Lung (tissue), 12 donors: ENCODE data around the gene ANXA11. TPM values are rescaled to one million over a fixed set of nuclear protein-coding genes. Genes with fewer than 3 reads are reported as not detected.
A peak's percentile ranks its signal among the peaks of the same experiment; 100 is the strongest.

Experiments used
- ATAC-seq: fragments of 200-7000 bp; cut with Tn5 transposase; one replicate; pipeline ENCODE4 v1.9.1; 2020; ENCODE audit warnings: moderate number of reproducible peaks; ENCODE audit not compliant: insufficient read depth, low FRiP score
- DNase-seq, 3 donors: peaks; one replicate each; pipeline ENCODE4 v3.0.0-alpha.2; 2013 to 2017
- H3K27ac ChIP-seq, 2 donors: one replicate each; pipeline ENCODE4 v1.5.1; 2013; ENCODE audit warnings: mild to moderate bottlenecking in 2 of 2, moderate library complexity in 2 of 2, control low read depth in 1 of 2, inconsistent platforms in 1 of 2, low read depth in 1 of 2, low read length in 1 of 2
- H3K27me3 ChIP-seq, 3 donors: one replicate each; pipeline ENCODE4 v1.5.1; 2013; ENCODE audit warnings: low read length in 2 of 3; ENCODE audit not compliant: control insufficient read depth in 3 of 3, insufficient read depth in 3 of 3
- H3K36me3 ChIP-seq, 4 donors: one replicate each; pipeline ENCODE4 v1.5.1; 2013; ENCODE audit warnings: low read length in 4 of 4, mild to moderate bottlenecking in 1 of 4, moderate library complexity in 1 of 4; ENCODE audit not compliant: control insufficient read depth in 4 of 4, insufficient read depth in 4 of 4
- H3K4me1 ChIP-seq, 5 donors: one replicate each; pipeline ENCODE4 v1.5.1; 2013; ENCODE audit warnings: low read length in 5 of 5, mild to moderate bottlenecking in 2 of 5, moderate library complexity in 1 of 5; ENCODE audit not compliant: control insufficient read depth in 5 of 5, insufficient read depth in 5 of 5
- H3K4me3 ChIP-seq: one replicate; pipeline ENCODE4 v1.5.1; 2013; ENCODE audit warnings: mild to moderate bottlenecking, control low read depth, moderate library complexity
- H3K9ac ChIP-seq, 2 donors: one replicate each; pipeline ENCODE4 v1.5.1; 2013; ENCODE audit warnings: low read length in 2 of 2, control low read depth in 1 of 2; ENCODE audit not compliant: insufficient read depth in 1 of 2
- H3K9me3 ChIP-seq, 4 donors: one replicate each; pipeline ENCODE4 v1.5.1; 2013; ENCODE audit warnings: low read length in 3 of 4, mild to moderate bottlenecking in 1 of 4, moderate library complexity in 1 of 4; ENCODE audit not compliant: control insufficient read depth in 4 of 4, insufficient read depth in 3 of 4
- CTCF ChIP-seq: IDR thresholded peaks from 2 replicates; pipeline ENCODE4 v1.5.1; 2012; ENCODE audit warnings: mild to moderate bottlenecking; ENCODE audit errors: control extremely low read depth, extremely low read depth
- WGBS, 2 donors: extraction: QIAGEN DNeasy Blood & Tissue Kit; methylation state at CpG; one replicate each; pipeline ENCODE4 v1.1.7; 2013; 5-methylcytosine and 5-hydroxymethylcytosine counted together
- polyA plus RNA-seq, 2 donors: library from polyadenylated mRNA; stranded (reverse); fragments of 200-250 nt; gene quantifications; one replicate each; pipeline ENCODE4 v1.2.1, GENCODE V29; 2013
- total RNA-seq, 2 donors: library from RNA; depleted of rRNA in 1 of 2; stranded (reverse); fragments of >200 nt in 1 of 2; gene quantifications; one replicate each; pipeline ENCODE4 v1.2.1, GENCODE V29; 2014 to 2021
- donor health status: control.
- donor health status: control.
- donor health status: Bipolar disorder and iron deficiency.
- donor health status: healthy.
- donor health status: DM: yes; HTN: yes; CAD: no.

ANXA11 gene
- total and polyA plus RNA-seq, 4 donors, result 97.7 to 404 (median 209) TPM

- 24 to 27% methylated on average over 23 to 28 of the region's 28 CpGs for WGBS, 2 donors
- no peak for DNase-seq
- no peak for TF ChIP-seq CTCF
Observed at GRCh38 chr10:80144067-80144695, 61.2 kb downstream of the ANXA11 start.

GRCh38 chr10:80141696-80142460, 63.5 kb downstream of the ANXA11 start:
- ATAC-seq, result no peak
- WGBS, 2 donors, result 57 to 78% methylated on average over 19 of the region's 19 CpGs

More at GRCh38 chr10:80144067-80144695, 61.2 kb downstream of the ANXA11 start:
- no peak overlapping the region for H3K27ac ChIP-seq
- no peak overlapping the region for H3K9ac ChIP-seq
- peak; percentile 39 for ATAC-seq
- no peaks in the 10 kb centered on the region for H3K27me3 ChIP-seq
- peaks cover 0 to 2% (median 0%) of the 10 kb centered on the region in 4 donors for H3K9me3 ChIP-seq
- peaks cover 0 to 9% (median 0%) of the 10 kb centered on the region in 5 donors for H3K4me1 ChIP-seq
- H3K36me3 ChIP-seq, result peaks cover 0 to 8% (median 4%) of the 10 kb centered on the region in 4 donors
- H3K4me3 ChIP-seq, result no peak overlapping the region

GRCh38 chr10:80140251-80140650, 65.1 kb downstream of the ANXA11 start:
- no peak overlapping the region for H3K4me3 ChIP-seq
- no peak overlapping the region for H3K9ac ChIP-seq
- DNase-seq, result no peak
- no peak for TF ChIP-seq CTCF
- no peak for ATAC-seq
- H3K36me3 ChIP-seq, result peaks cover 0 to 4% (median 0%) of the 10 kb centered on the region in 4 donors
- WGBS, 2 donors, result 86 to 91% methylated on average over 7 of the region's 7 CpGs
- H3K27me3 ChIP-seq, result no peaks in the 10 kb centered on the region
- peaks cover 0 to 2% (median 0%) of the 10 kb centered on the region in 4 donors for H3K9me3 ChIP-seq
- peaks cover 0 to 30% (median 7%) of the 10 kb centered on the region in 5 donors for H3K4me1 ChIP-seq
- no peak overlapping the region for H3K27ac ChIP-seq

More at GRCh38 chr10:80141696-80142460, 63.5 kb downstream of the ANXA11 start:
- no peaks in the 10 kb centered on the region for H3K27me3 ChIP-seq
- no peak overlapping the region for H3K4me3 ChIP-seq
- no peak overlapping the region for H3K27ac ChIP-seq
- no peak for TF ChIP-seq CTCF
- no peak overlapping the region for H3K9ac ChIP-seq
- peaks cover 0 to 16% (median 6%) of the 10 kb centered on the region in 5 donors for H3K4me1 ChIP-seq
- peaks cover 0 to 2% (median 0%) of the 10 kb centered on the region in 4 donors for H3K9me3 ChIP-seq
- DNase-seq, result no peak
- peaks cover 0 to 4% (median 0%) of the 10 kb centered on the region in 4 donors for H3K36me3 ChIP-seq
